Stimulated activated CD4-positive, alpha-beta T cell treated with anti-CD3 and anti-CD28 coated beads, Interleukin-12 subunit alpha, Interleukin-12 subunit beta, amount 100 ng/mL, for 48 hours (primary cell): ENCODE results near the gene SLC38A2.

Experiments used
- DNase-seq, 3 donors: peaks; one replicate each; pipeline ENCODE4 v3.0.0-alpha.2; 2020; ENCODE audit warnings: low read depth in 2 of 3, low spot score in 1 of 3

The SLC38A2 gene

GRCh38 chr12:46362895-46363581, 9.5 kb downstream of the SLC38A2 start:
- DNase-seq, result no peak

GRCh38 chr12:46361667-46362034, 10.9 kb downstream of the SLC38A2 start:
- DNase-seq, result no peak

DNA sequence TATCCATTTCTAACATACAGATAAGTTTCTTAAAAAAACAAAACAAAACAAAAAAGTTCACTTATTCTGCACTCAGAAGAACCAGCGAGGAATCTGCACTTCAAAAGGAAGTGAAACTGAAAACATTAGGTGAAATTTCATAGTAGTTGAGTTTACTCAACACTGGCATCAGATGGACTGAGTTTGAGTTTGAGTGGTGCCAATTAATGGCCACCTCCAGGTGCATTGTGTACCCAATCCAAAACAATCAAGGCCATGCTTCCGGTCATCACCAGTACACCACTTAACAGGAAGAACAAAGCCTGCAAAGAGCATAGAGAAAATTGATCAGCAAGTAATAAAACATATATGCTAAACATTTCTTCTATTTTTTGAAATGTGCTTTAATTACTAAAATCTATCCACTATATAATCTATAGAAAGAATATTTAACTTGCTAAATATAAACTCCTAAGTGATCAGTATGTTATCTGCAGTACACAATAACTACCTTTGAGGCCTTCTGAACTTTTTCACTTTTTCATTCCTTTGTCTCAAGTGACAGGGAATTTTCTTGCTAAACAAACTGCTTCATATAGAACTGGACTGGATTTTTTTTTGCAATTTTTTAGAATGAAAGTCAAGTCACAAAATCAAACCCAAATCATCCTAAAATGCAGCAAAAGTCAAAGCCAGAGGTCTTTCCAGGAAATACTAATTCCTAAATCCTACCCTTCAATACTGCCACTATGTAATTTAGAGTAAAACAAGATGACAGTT, 11.5 kb downstream of the SLC38A2 start:
- DNase-seq, result no peak

DNA sequence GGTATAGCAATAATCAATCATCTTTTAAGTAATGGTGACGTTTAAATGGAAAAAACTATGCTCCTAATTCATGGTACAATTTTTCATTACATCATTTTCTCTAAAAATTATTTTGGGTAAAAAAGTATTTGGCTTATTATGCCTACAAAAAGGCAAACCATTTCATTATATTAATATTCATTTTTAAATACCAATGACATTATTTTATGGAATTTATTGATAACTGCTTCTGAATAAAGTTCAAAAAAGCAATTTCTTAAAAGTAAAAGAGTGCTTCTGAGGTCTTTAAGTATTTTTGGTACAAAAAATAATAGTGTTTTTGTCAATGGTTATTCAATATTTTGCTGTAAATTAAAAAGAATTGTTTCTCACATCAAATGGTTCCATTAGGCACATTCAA, 12.2 kb downstream of the SLC38A2 start:
- no peak for DNase-seq

DNA sequence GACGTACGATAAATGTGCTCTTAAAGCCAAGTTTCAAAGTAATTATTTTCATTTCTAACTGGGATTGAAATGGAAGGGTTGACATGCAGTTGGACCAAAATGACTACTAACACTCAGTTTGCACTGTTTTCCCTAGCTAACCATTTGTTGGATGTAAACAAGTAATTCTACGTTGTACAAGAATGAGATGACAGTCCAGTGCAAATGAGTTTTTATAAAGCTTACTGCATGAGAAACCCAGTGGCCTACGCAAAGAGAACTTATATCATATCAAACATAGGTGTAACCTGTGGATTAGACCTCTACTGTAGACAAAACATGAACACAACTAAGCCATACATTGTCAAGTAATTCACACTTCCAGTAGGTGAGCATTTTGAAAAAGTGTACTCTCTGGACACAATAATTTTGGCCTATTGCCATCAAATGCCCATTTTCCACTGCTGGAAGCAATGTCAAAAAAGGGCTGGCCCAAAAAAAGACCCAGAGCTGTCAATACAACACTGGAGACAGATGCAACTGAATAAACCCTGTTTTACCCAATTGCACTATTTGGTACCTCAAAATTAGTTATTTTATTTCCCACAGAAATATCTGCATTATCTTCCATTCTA, 12.8 kb downstream of the SLC38A2 start:
- DNase-seq, result no peak

DNA sequence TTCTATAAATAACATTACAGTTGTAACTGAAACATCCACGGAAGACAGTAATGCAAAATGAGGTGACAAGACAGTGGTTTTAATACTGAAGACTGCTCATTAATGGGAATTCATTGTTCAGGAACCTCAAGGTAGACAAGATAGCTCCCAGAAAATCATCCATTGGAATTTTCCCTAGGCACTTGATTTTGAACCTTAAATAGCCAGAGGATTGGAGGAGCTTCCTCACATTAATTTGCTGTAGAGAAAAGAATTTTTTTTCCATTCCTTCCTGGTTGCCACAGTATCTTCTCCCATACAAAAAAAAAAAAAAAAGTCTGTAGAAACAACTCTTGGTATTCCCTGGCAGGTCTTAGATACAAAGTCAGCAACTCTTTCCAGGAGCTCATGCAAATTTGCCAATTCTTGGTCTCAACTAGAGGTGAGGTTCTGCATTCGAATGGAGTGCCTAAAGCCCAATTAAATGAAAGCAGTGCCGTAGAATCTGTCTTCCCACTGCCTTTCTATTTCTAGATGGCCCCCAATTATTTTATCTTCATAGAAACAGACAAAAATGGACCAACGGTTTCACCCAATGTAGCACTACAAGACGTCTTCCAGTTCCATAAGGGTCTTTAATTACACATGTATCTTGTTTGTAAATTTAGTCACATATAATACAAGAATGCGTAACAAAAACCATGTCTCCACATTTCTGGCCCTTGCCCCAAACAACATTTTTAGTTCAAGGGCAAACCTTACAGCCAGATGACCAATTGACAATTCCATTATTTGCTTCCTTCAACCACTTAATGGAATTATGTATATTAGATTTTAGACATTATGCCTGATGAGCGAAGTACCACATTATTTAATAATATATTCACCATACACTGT, 13.5 kb downstream of the SLC38A2 start:
- DNase-seq, result no peak

DNA sequence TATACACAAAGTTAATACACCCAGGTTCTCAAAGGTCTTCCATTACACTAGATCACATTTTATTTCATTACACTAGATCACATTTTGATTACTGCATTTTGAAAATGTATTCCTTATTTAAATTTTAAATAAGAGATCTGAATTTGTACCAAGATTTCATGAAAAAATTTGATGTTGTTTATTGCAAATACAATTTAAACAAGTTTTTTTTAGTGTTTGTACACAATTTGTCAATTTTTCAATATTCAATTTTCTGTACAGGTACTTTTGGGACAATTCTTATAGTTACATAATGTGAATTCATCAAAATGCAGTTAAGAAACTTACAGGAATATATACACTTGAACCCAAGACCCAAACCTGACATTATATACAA, 14.3 kb downstream of the SLC38A2 start:
- DNase-seq, result no peak

GRCh38 chr12:46357438-46358324, 14.9 kb downstream of the SLC38A2 start:
- no peak for DNase-seq

DNA sequence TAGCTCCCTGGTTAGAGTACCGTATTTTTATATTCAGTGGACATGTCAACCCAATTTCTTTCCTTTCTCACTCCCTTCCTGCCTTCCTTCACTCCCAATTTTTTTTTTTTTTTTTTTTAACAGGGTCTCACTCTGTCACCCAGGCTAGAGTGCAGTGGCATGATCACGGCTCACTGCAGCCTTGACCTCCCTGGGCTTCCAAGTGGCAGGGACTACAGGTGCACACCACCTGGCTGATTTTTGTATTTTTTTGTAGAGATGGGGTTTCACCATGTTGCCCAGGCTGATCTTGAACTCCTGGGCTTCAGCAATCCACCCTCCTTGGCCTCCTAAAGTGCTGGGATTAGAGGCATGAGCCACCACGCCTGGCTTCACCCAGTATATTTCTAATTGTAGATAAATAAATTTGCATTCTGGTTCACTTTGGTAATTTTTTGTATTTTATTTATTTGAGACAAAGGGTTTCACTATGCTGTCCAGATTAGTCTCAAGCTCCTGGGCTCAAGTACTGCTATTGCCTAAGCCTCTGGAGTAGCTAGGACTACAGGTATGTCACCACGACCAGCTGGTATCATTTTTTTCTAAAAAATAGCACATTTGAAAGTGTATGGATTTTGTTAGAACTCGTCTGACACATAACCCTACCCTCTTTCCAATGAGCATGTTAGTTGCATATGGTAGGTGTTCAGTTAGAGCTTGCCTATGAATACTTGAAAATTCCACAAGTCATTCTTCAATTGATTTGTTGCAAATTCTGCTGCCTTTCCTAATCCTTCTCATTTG, 15.7 kb downstream of the SLC38A2 start:
- no peak for DNase-seq

GRCh38 chr12:46354802-46355199, 17.8 kb downstream of the SLC38A2 start:
- DNase-seq, result no peak

GRCh38 chr12:46354111-46354801, 18.3 kb downstream of the SLC38A2 start:
- DNase-seq, result no peak

DNA sequence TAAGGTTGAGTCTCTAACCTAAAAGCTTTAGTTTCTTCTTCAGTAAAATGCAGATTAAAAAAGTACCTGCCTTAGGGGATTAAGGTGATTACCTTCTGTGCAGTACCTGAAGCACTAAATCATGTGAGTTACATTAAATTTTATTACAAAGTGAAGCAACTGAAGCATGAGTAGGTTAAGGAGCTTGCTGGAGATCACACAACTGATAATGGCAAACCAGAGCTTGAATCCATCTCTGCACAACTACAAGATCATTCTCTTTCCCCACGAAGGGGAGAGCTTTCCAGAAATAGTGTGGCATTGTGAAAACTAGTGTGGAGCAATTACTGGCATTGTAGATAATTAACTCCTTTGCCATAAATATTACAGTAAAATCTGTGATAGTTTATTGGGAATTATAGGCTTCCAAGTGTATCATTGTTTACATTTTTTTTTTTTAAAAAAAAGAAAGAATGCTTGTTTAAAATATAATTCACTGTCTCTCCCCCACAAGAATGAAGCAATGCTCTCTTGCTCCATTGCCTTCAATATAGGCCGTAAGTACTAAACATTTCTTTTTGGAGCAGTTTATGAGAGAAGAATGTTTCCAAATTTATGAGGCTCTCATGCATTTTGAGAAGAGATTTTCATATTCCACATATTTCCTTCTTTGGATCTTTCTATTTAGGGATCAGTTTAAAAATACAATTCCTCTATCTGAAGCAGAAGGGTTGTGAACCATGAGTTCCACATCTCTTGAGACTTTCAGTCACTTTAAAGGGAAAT, 20.5 kb downstream of the SLC38A2 start:
- DNase-seq, result no peak

GRCh38 chr12:46351138-46351537, 21.4 kb downstream of the SLC38A2 start:
- DNase-seq, result no peak

GRCh38 chr12:46349253-46349652, 23.3 kb downstream of the SLC38A2 start:
- no peak for DNase-seq

DNA sequence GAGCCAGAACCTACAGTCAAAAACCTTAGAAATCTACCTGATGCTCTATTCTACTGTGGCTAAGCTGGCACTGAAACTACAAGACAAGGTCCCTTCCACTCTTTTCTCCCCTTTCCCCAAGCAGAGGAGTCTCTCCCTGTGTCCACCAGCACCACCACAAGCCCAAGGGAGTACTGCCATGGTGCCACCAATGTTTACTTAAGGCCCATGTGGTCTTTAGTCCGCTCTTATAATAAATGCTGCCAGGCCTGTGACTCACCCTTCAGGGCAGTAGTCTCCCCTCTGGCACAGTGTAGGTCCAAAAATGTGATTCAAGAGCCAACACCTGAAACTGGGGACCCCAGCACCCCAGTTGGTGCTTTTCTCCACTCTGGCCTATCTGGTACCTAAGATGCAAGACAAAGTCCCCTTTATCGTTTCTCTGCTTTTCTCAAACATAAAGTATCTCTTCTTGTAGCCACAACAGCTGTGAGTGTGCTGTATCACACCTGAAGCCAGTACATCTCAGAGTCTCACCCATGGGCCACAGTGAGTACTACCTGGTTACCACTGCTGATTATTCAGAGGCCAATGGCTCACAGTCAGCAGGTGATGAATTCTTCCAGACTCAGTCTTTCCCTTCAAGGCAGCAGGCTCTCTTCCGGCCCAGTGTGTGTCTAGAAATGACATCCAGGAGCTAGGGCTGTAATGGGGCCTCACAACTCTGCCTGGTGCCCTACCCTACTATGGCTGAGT, 29.3 kb downstream of the SLC38A2 start:
- no peak for DNase-seq

- no peak for DNase-seq
Observed at GRCh38 chr12:46342562-46343033, 30.0 kb downstream of the SLC38A2 start.

DNA sequence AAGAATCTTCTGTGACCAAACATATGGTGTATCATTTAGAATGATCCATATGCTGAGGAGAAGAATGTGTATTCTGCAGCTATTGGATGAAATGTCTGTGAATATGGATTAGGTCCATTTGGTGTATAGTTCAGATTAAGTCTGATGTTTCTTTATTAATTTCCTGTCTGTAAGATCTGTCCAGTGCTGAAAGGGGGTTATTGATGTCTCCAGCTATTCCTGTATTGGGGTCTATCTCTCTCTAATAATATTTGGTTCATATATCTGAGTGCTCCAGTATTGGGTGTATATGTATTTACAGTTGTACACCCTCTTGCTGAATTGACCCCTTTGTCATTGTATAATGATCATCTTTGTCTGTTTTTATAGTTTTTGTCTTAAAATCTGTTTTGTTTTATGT, 33.5 kb downstream of the SLC38A2 start:
- DNase-seq, result no peak

GRCh38 chr12:46332260-46332659, 40.3 kb downstream of the SLC38A2 start:
- no peak for DNase-seq
